H1 (cell line): ENCODE results near the gene RABGAP1. TPM values are rescaled to one million over a fixed set of nuclear protein-coding genes. Genes with fewer than 3 reads are reported as not detected.

Experiments
- CTCF ChIA-PET: fragments of 300-600 bp; sonication (Branson Sonifier 250); formaldehyde crosslinking; loops from one replicate; lab custom pipeline; 2021; ENCODE audit not compliant: partially characterized antibody; lab: Charles Lee
- POLR2A ChIA-PET: fragments of 300-600 bp; sonication (Branson Sonifier 250); formaldehyde crosslinking; loops from one replicate; lab custom pipeline; 2021; ENCODE audit warnings: inconsistent platforms; ENCODE audit not compliant: partially characterized antibody; lab: Charles Lee
- DNase-seq, 2 experiments: peaks; one replicate each; pipeline versions ENCODE4 v3.0.0 to v3.0.0-alpha.2; 2010 to 2022; ENCODE audit warnings: low spot score in 2 of 2, low read depth in 1 of 2, mixed read lengths in 1 of 2
- FAIRE-seq: peaks from 2 replicates; lab custom pipeline; 2011; peaks lifted over from hg19 to GRCh38; lab: Jason Lieb, UNC
- H2AFZ ChIP-seq: 2 replicates; pipeline ENCODE4 v1.8.1; 2012; ENCODE audit warnings: low read length, inconsistent platforms
- H2AK5ac ChIP-seq: 2 replicates; pipeline ENCODE4 v1.6.1; 2013; ENCODE audit warnings: low read depth, low read length
- H2BK120ac ChIP-seq: replicated peaks from 2 replicates; pipeline ENCODE3; 2013; ENCODE audit warnings: low read depth, low read length, inconsistent platforms
- H2BK12ac ChIP-seq: 2 replicates; pipeline ENCODE4 v1.6.1; 2013; ENCODE audit warnings: low read depth, low read length
- H2BK15ac ChIP-seq: 2 replicates; pipeline ENCODE4 v1.6.1; 2013; ENCODE audit warnings: low read length
- H2BK20ac ChIP-seq: 2 replicates; pipeline ENCODE4 v1.6.1; 2013; ENCODE audit warnings: low read length
- H2BK5ac ChIP-seq: 2 replicates; pipeline ENCODE4 v1.6.1; 2013; ENCODE audit warnings: low read depth, low read length
- H3K14ac ChIP-seq: 2 replicates; pipeline ENCODE4 v1.6.1; 2013; ENCODE audit warnings: inconsistent platforms; ENCODE audit not compliant: insufficient read length
- H3K18ac ChIP-seq: 2 replicates; pipeline ENCODE4 v1.6.1; 2013; ENCODE audit warnings: low read length; ENCODE audit errors: extremely low read depth
- H3K23ac ChIP-seq: 2 replicates; pipeline ENCODE4 v1.6.1; 2013; ENCODE audit warnings: inconsistent platforms; ENCODE audit not compliant: insufficient read length
- H3K23me2 ChIP-seq: 2 replicates; pipeline ENCODE4 v1.6.1; 2013; ENCODE audit warnings: low read depth, low read length
- H3K27ac ChIP-seq: 2 replicates; pipeline ENCODE4 v1.6.1; 2011; ENCODE audit warnings: low read depth, low read length, inconsistent platforms
- H3K27me3 ChIP-seq, 4 experiments: replicated peaks in 1 of 4; 1 replicate in 1 of 4; 2 replicates in 3 of 4; pipeline versions ENCODE4 v1.6.1 to v1.8.1; 2011 to 2013; ENCODE audit warnings: low read length in 3 of 4, mild to moderate bottlenecking in 3 of 4, inconsistent platforms in 2 of 4, mixed read lengths in 2 of 4, moderate library complexity in 1 of 4; ENCODE audit not compliant: control insufficient read depth in 3 of 4, insufficient read depth in 3 of 4; ENCODE audit errors: extremely low read depth in 1 of 4
- H3K36me3 ChIP-seq, 4 experiments: 2 replicates each; pipeline versions ENCODE4 v1.6.1 to v1.8.1; 2011 to 2013; ENCODE audit warnings: mild to moderate bottlenecking in 4 of 4, low read length in 3 of 4, moderate library complexity in 2 of 4, control low read depth in 1 of 4, inconsistent platforms in 1 of 4; ENCODE audit not compliant: insufficient read depth in 4 of 4, control insufficient read depth in 2 of 4
- H3K4ac ChIP-seq: replicated peaks from 2 replicates; pipeline ENCODE3; 2013; ENCODE audit warnings: low read length, low read depth, mixed read lengths, inconsistent platforms; ENCODE audit not compliant: insufficient read length
- H3K4me1 ChIP-seq, 4 experiments: replicated peaks in 1 of 4; 1 replicate in 1 of 4; 2 replicates in 3 of 4; pipeline versions ENCODE4 v1.6.1 to v1.8.1; 2011 to 2013; ENCODE audit warnings: low read length in 3 of 4, inconsistent platforms in 2 of 4, mixed read lengths in 1 of 4; ENCODE audit not compliant: insufficient read depth in 4 of 4, control insufficient read depth in 3 of 4
- H3K4me2 ChIP-seq, 2 experiments: 2 replicates each; pipeline versions ENCODE4 v1.6.1 to v1.8.1; 2011 to 2013; ENCODE audit warnings: low read depth in 2 of 2, low read length in 2 of 2, control low read depth in 1 of 2, inconsistent platforms in 1 of 2, mild to moderate bottlenecking in 1 of 2; ENCODE audit not compliant: insufficient read depth in 1 of 2
- H3K4me3 ChIP-seq, 4 experiments: fragments of 200-600, 300-600 bp in 1 of 4; sonication (generic), shearing (Covaris generic), sonication (Bioruptor Twin) in 1 of 4; 2 replicates each; pipeline versions ENCODE4 v1.5.1 to v1.8.1; 2011 to 2016; ENCODE audit warnings: low read length in 4 of 4, low read depth in 3 of 4, control low read depth in 2 of 4, inconsistent platforms in 2 of 4, mild to moderate bottlenecking in 2 of 4, mixed read lengths in 1 of 4, moderate library complexity in 1 of 4; ENCODE audit not compliant: insufficient read depth in 2 of 4; ENCODE audit errors: extremely low read depth in 1 of 4
- H3K56ac ChIP-seq: replicated peaks from 2 replicates; pipeline ENCODE3; 2013; ENCODE audit warnings: low read depth, mild to moderate bottlenecking, mixed read lengths, low read length, inconsistent platforms; ENCODE audit not compliant: insufficient read length
- H3K79me1 ChIP-seq: 2 replicates; pipeline ENCODE4 v1.6.1; 2013; ENCODE audit warnings: low read depth, low read length, control low read depth
- H3K79me2 ChIP-seq, 2 experiments: 2 replicates each; pipeline versions ENCODE4 v1.6.1 to v1.8.1; 2012 to 2013; ENCODE audit warnings: low read length in 2 of 2, mild to moderate bottlenecking in 2 of 2, inconsistent platforms in 1 of 2; ENCODE audit not compliant: insufficient read depth in 2 of 2, control insufficient read depth in 1 of 2
- H3K9ac ChIP-seq, 4 experiments: replicated peaks in 1 of 4; 1 replicate in 1 of 4; 2 replicates in 3 of 4; pipeline versions ENCODE4 v1.6.1 to v1.8.1; 2011 to 2013; ENCODE audit warnings: low read depth in 3 of 4, low read length in 3 of 4, control low read depth in 2 of 4, mild to moderate bottlenecking in 2 of 4, moderate library complexity in 2 of 4, inconsistent platforms in 1 of 4; ENCODE audit errors: extremely low read depth in 1 of 4
- H3K9me3 ChIP-seq, 2 experiments: 2 replicates each; pipeline versions ENCODE4 v1.6.1 to v1.8.1; 2012 to 2013; ENCODE audit warnings: mild to moderate bottlenecking in 2 of 2, moderate library complexity in 2 of 2, control low read depth in 1 of 2, inconsistent platforms in 1 of 2, low read depth in 1 of 2, low read length in 1 of 2, mixed read lengths in 1 of 2; ENCODE audit not compliant: insufficient read depth in 2 of 2
- H4K20me1 ChIP-seq, 2 experiments: replicated peaks in 1 of 2; 2 replicates each; pipeline versions ENCODE3 to v1.8.1; 2011 to 2013; ENCODE audit warnings: inconsistent platforms in 2 of 2, low read length in 2 of 2, mild to moderate bottlenecking in 1 of 2; ENCODE audit not compliant: insufficient read depth in 2 of 2, control insufficient read depth in 1 of 2
- H4K5ac ChIP-seq: 2 replicates; pipeline ENCODE4 v1.6.1; 2013; ENCODE audit warnings: low read length, low read depth, mixed read lengths, inconsistent platforms; ENCODE audit not compliant: insufficient read length
- H4K8ac ChIP-seq: 2 replicates; pipeline ENCODE4 v1.8.0; 2013; ENCODE audit warnings: mild to moderate bottlenecking, moderate library complexity, low read length, inconsistent platforms; ENCODE audit not compliant: insufficient read depth; ENCODE audit errors: extremely low read depth
- H4K91ac ChIP-seq: replicated peaks from 2 replicates; pipeline ENCODE3; 2013; ENCODE audit warnings: low read length, mixed read lengths, inconsistent platforms; ENCODE audit not compliant: insufficient read length
- BCL11A ChIP-seq, 2 experiments: IDR thresholded peaks; one replicate each; pipeline ENCODE4 v1.6.1; 2011; ENCODE audit warnings: low read depth in 2 of 2, low read length in 2 of 2, mild to moderate bottlenecking in 2 of 2
- CHD2 ChIP-seq: IDR thresholded peaks from 2 replicates; pipeline ENCODE4 v1.6.1; 2012; ENCODE audit warnings: low read length, improper control_type of control experiment
- E2F6 ChIP-seq: IDR thresholded peaks from 2 replicates; pipeline ENCODE4 v1.6.1; 2012; ENCODE audit warnings: inconsistent platforms
- EP300 ChIP-seq, 2 experiments: IDR thresholded peaks; 1 replicate in 1 of 2; 2 replicates in 1 of 2; pipeline ENCODE4 v1.6.1; 2011 to 2012; ENCODE audit warnings: low read depth in 2 of 2, low read length in 2 of 2, mild to moderate bottlenecking in 2 of 2, borderline replicate concordance in 1 of 2, inconsistent platforms in 1 of 2, moderate library complexity in 1 of 2
- EZH2 ChIP-seq: fragments of 200-600 bp; sonication (generic); IDR thresholded peaks from 2 replicates; pipeline ENCODE4 v1.7.1; 2012; ENCODE audit warnings: low read depth, mild to moderate bottlenecking, moderate library complexity, low read length, inconsistent platforms; ENCODE audit not compliant: severe bottlenecking
- GTF2F1 ChIP-seq: IDR thresholded peaks from 2 replicates; pipeline ENCODE4 v1.6.1; 2012; ENCODE audit warnings: low read depth, low read length, improper control_type of control experiment, borderline replicate concordance
- MAX ChIP-seq: IDR thresholded peaks from 2 replicates; pipeline ENCODE4 v1.6.1; 2012; ENCODE audit warnings: inconsistent platforms
- PHF8 ChIP-seq: fragments of 200-600 bp; sonication (generic); conservative IDR thresholded peaks from 2 replicates; pipeline ENCODE4 v1.7.1; 2012; ENCODE audit warnings: low read depth, mild to moderate bottlenecking, inconsistent platforms, low read length, moderate library complexity
- POLR2A ChIP-seq, 2 experiments: IDR thresholded peaks; 1 replicate in 1 of 2; 2 replicates in 1 of 2; pipeline ENCODE4 v1.6.1; 2011; ENCODE audit warnings: low read depth in 2 of 2, low read length in 2 of 2, mild to moderate bottlenecking in 2 of 2; ENCODE audit errors: control extremely low read depth in 1 of 2
- POU5F1 ChIP-seq: IDR thresholded peaks from 2 replicates; pipeline ENCODE4 v1.6.1; 2011; ENCODE audit warnings: low read depth, mild to moderate bottlenecking, low read length, moderate library complexity
- SAP30 ChIP-seq: fragments of 300-600 bp; sonication (generic); IDR thresholded peaks from 2 replicates; pipeline ENCODE4 v1.7.1; 2012; ENCODE audit warnings: low read length, moderate library complexity, mild to moderate bottlenecking, inconsistent platforms; ENCODE audit not compliant: insufficient read depth, insufficient replicate concordance
- SP1 ChIP-seq: IDR thresholded peaks from 2 replicates; pipeline ENCODE4 v1.6.1; 2011; ENCODE audit warnings: low read depth, low read length
- TAF1 ChIP-seq: IDR thresholded peaks from 2 replicates; pipeline ENCODE4 v1.6.1; 2011; ENCODE audit warnings: mild to moderate bottlenecking, low read depth, low read length
- polyA plus RNA-seq, 7 experiments: library from polyadenylated mRNA; depleted of rRNA in 3 of 7; stranded (reverse) in 5 of 7; unstranded in 2 of 7; fragments of >200 nt in 5 of 7; fragments of 200-250 nt in 2 of 7; gene quantifications; 1 replicate in 5 of 7; 2 replicates in 1 of 7; 4 replicates in 1 of 7; pipeline versions ENCODE4 v1.2.1 to v1.2.3, GENCODE V29; 2011 to 2013; ENCODE audit warnings: missing spikeins in 2 of 7, mixed read lengths in 2 of 7
- total RNA-seq: library from RNA; stranded (reverse); fragmentation: NEBNext Ultra II Directional; extraction: Animal tissue kit (Norgen Biotek cat#: 25700); gene quantifications from 2 replicates; pipeline ENCODE4 v1.2.1, GENCODE V29; 2021
- TF ChIP-seq, protein P1 (sequence below): IDR thresholded peaks from 2 replicates; pipeline ENCODE4 v1.6.1; 2011; ENCODE audit warnings: low read depth, mild to moderate bottlenecking, low read length; ENCODE audit not compliant: insufficient read depth

RABGAP1 gene
- total and polyA plus RNA-seq, 2 of the 8 experiments (the other 6 are each of a cell fraction or from before 2014, with no cell fraction given) = 15.7 to 38.3 TPM

DNA sequence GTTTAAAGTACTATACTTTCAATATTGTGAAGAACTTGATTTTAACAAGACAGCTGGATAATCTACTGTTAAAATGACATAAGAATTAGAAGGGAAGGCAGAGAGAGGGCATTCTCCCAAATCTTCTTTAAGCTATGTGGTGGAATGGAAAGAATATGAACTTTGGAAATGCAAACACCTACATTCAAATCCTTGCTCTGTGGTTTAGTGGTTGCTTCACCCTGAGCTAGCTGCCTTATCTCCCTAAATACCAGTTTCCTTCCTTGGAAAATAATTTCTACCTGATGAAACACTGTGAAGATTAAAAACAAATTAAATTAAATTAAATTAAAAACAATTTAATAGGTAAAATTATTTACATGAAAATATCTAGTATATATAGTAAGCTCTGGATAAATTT lies 191.2 kb downstream of the RABGAP1 start:
- Histone ChIP-seq H4K20me1 (peaks cover 0 to 2% of the 10 kb centered on the region in 2 experiments), H3K27me3 (no peaks in the 10 kb centered on the region), H3K56ac (no peak overlapping the region), H2BK12ac (no peak overlapping the region), H3K36me3 (peaks cover 0 to 42% (median 26%) of the 10 kb centered on the region in 4 experiments; a peak in 5 of 8 replicates), H3K23ac (no peak overlapping the region), H3K18ac (no peak overlapping the region), H3K23me2 (no peaks in the 10 kb centered on the region), H3K27ac (no peak overlapping the region), H2BK5ac (no peak overlapping the region), H4K91ac (no peak overlapping the region), H4K5ac (no peak overlapping the region), H2AK5ac (no peak overlapping the region), H3K4me2 (no peak overlapping the region), H3K9ac (no peak overlapping the region), H2AFZ (no peak overlapping the region), H3K4me3 (no peak overlapping the region), H2BK15ac (no peak overlapping the region), H3K79me2 (no peaks in the 10 kb centered on the region), H2BK20ac (no peak overlapping the region), H3K4ac (no peak overlapping the region), H2BK120ac (no peak overlapping the region), H3K9me3 (no peaks in the 10 kb centered on the region), H3K4me1 (no peaks in the 10 kb centered on the region), H4K8ac (no peak overlapping the region), H3K79me1 (no peaks in the 10 kb centered on the region), H3K14ac (no peak overlapping the region)
- no peak for FAIRE-seq
- no peak for DNase-seq
- ChIA-PET CTCF (interaction anchor here (0.5 to 1.3 kb wide), 3 partner anchors 16 to 93 kb away, joined by 3 to 5 read pairs (median 4); no protein-coding TSS in a partner anchor), POLR2A (no interaction called here)
- TF ChIP-seq E2F6 (no peak), CHD2 (no peak), EP300 (IDR thresholded peaks at IDR 0.05; ENCODE audit: borderline replicate concordance in 1 of 2, low read depth in 2 of 2, low read length in 2 of 2) (no peak), GTF2F1 (no peak), POLR2A (IDR thresholded peaks at IDR 0.05; ENCODE audit: control extremely low read depth in 1 of 2, low read depth in 2 of 2, low read length in 2 of 2) (no peak), TAF1 (no peak), POU5F1 (no peak), MAX (no peak), PHF8 (no peak), SP1 (no peak), BCL11A (IDR thresholded peaks at IDR 0.05; ENCODE audit: low read depth in 2 of 2, low read length in 2 of 2) (no peak), SAP30 (no peak), EZH2 (no peak)
- TF ChIP-seq, protein P1, sequence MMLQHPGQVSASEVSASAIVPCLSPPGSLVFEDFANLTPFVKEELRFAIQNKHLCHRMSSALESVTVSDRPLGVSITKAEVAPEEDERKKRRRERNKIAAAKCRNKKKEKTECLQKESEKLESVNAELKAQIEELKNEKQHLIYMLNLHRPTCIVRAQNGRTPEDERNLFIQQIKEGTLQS = no peak
